NCI-H460 (cell line): ENCODE measurements around the gene BICDL2. TPM values are rescaled to one million over a fixed set of nuclear protein-coding genes. Genes with fewer than 3 reads are reported as not detected.

ENCODE experiments used
- DNase-seq: peaks from one replicate; pipeline ENCODE4 v3.0.0-alpha.2; 2016; ENCODE audit warnings: low read depth; ENCODE audit errors: extremely low read depth
- small RNA-seq, 2 experiments: library from RNA; depleted of rRNA; stranded (forward); fragments of <200 nt; gene quantifications; one replicate each; pipeline ENCODE3, GENCODE V24; 2014
- total RNA-seq: library from RNA; depleted of rRNA; stranded (reverse); fragments of >200 nt; shearing (Covaris generic); gene quantifications from 2 replicates; pipeline ENCODE4 v1.2.3, GENCODE V29; 2014; rRNA removed

Gene BICDL2
- total RNA-seq, 1 experiment from 2014 or later, result not detected

DNA sequence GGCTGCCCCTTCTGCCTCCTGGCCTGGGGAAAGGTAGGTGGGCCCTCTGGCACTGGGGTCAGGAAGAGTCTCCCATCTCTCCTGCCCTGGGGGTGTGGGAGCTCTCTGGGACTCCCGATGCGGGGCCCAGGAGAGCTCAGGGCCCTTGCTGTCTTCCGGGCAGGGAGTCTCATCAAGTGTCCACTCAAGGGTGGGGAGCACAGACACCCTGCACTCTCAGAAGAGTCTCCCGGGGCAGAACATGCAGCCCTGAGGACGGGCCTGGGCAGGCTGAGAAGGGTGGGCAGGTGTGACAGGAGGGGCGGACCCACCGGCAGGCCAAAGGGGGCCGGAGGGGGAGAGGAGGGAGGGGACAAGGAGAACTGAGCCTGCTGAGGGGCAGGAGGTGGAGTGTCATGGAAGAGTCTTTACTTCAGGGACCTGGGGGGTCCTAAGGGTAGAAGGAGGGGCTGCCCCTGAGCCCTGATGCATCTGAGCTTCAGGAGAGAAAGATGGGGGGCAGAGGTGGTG is 48.1 kb downstream of the BICDL2 start:
- no peak for DNase-seq

DNA sequence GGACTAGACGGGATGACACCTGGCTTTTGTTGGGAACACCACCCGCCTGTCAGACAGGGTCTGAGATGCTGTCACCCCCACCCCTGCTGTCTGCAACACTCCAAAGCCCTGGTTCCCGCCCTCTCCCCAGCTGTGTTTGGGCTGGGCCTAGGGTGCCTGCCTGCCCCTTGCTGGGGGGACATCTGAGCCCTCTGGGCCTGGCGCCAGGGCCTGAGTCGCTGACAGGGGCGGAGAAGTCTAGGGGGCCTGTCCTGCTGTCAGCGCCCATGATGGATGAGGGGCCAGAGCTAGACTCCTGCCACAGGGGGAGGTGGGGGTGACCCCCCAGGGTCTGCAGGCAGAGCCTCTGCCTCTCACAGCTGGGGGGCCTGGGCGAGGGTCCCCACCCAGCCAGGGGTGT is 48.9 kb downstream of the BICDL2 start:
- DNase-seq, result no peak

DNA sequence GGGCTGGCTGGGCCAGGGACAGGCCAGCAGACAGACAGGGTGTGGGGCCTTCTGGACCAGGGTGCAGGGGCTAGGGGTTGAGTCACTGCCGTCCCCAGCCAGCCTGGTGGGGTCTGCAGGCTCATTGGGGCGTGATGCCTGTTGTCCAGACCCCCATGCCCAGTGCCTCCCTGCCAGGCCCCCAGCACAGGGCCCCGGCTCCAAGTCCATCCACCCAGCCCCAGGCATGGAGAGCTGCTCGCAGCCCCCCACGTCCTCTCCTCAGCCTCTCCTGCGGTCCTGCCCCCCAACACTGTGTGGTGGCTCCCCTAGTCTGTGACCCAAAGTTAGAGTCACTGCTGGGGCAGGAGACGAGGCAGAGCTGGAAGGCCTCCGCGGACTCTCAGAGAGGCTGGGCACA is 49.5 kb downstream of the BICDL2 start:
- no peak for DNase-seq

DNA sequence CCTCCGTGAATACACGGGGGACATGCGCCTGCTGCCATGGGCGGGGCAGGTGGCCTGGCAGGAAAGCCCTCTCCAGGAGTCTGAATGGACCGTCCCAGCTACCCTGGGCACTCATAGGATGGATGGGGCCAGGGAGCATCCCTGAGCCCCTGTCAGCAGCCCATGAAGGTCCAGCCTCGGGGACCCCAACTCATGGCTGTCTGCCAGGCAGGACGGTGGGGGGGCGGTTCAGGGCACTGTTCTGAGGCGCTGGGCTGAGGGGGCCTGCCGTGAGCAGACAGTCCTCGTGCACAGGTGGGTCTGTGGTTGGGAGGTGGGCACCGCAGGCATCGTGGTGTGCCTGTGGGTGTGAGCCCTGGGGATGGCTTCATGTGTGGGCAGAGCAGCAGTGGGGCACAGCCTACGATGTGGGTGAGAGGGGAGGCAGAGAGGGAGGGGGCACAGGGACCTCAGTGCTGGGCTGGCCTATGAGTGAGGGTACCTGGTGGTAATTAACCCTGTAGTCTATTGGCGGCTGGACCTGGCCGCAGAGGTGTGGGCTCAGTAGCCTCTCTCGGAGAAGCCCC is 50.0 kb downstream of the BICDL2 start:
- no peak for DNase-seq

DNA sequence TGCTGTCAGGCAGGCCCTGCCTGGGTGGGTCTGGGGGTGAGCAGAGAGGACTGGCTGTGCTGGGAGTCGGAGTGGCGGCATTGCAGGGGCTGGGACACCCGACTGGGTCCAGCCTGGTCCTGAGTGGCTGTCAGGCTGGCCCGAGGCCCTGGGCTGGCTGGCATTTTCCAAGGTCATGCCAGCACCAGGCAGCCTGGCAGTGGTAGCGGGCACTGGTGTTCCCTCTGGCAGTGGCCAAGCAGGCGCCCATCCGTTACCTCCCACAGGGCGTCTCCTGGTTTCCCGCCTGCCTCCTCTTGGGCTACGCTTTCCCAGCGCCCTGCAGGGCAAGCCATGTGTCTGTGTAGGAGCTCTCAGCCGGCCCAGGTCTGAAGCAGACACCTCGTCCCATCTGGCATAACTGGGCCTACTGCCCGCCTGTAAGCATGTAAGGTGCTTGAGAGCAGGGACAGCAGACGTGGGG is 50.8 kb downstream of the BICDL2 start:
- DNase-seq, result no peak

DNA sequence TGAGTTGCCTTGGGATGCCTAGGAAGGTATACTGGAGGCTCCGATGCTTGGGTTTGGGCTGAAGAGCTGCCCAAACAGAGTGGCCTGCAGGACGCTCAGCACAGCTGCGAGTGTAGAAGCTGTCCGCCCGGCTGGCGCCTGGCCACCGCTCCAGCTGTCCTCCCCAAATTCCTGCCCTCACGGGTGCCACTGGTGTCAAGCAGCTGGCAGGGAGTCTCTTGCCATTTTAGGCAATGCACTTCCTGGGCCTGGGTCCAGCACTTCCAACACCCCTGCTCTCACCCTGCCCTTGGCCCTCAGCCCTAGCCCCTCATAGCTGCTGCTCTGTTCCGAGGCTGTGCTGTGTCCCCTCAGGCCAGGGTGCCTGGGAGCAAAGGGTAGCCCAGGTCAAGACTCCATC is 51.3 kb downstream of the BICDL2 start:
- no peak for DNase-seq

DNA sequence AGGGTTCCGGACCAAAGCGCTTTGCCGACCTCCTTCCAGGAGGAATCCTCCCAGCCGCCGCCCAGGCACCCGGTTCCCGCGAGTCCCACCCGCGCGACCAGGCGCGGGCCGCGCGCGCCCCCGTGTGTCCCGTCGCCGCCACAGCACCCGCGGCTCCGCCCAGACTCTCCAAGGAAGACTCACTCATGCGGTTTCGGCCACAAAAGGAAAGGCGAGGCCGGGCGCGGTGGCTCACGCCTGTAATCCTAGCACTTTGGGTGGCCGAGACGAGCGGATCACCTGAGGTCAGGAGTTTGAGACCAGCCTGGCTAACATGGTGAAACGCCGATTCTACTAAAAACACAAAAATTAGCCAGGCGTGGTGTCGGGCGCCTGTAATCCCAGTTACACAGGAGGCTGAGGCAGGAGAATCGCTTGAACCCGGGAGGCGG is 53.0 kb downstream of the BICDL2 start:
- DNase-seq, result peak; percentile 75

DNA sequence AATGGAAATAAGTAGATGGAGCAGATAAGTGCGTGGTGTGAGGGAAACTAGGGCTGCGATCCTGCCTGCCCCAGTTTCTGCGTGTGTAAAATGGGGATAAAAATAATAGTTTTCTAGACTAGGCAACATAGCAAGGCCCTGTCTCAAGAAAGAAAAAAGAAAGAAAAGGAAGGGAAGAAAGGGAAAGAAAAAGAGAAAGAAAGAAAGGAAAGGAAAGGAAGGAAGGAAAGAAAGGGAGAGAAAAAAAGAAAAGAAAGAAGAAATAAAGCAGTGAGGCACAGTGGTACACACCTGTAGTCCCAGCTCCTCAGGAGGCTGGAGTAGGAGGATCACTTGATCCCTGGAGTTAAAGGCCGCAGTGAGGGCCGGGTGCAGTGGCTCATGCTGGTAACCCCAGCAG is 54.3 kb downstream of the BICDL2 start:
- no peak for DNase-seq

DNA sequence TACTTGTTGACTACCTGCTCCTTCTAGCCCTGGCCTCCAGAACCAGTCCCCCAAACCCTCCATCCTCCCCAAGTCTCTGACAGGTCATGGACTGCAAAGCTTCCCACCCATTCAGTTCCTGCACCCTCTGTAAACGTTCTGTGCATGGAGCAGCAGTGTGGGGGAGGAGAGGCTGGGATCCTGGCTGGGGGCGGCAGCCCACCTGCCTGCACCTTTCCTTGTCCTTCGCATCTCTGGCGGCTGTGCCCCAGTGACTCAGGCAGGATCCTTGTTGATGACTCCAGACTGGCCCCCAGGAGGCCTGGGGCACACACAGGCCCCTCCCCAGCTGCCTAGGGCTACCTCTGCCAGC is 54.9 kb downstream of the BICDL2 start:
- no peak for DNase-seq

DNA sequence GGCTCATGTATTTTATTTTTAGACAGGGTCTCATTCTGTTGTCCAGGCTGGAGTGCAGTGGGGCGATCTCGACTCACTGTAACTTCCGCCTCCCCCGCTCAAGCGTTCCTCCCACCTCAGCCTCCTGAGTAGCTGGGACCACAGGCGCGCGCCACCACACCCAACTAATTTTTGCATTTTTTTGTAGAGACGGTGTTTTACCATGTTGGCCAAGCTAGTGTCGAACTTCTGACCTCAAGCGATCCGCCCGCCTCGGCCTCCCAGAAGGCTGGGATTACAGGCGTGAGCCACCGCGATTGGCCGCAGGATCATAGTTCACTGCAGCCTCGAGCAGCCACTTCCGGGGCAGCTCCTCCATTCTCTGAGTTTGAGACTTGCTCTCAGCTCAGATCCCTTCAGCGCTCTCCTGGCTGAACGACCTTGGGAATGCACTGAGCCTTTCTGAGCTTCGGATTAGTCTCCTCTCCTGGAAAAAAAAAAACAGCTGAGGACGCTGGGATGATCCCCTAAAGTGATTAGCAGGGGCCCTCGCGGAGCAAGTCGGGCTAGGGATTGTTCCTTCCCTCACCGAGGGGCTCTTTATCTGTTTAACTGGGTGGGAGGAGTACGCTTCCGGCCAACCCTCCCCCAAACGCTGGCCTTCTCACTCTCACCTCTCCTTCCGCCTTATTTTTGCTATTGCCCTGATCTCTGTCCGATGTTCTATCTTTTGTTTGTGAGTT is 55.4 kb downstream of the BICDL2 start:
- DNase-seq, result no peak

DNA sequence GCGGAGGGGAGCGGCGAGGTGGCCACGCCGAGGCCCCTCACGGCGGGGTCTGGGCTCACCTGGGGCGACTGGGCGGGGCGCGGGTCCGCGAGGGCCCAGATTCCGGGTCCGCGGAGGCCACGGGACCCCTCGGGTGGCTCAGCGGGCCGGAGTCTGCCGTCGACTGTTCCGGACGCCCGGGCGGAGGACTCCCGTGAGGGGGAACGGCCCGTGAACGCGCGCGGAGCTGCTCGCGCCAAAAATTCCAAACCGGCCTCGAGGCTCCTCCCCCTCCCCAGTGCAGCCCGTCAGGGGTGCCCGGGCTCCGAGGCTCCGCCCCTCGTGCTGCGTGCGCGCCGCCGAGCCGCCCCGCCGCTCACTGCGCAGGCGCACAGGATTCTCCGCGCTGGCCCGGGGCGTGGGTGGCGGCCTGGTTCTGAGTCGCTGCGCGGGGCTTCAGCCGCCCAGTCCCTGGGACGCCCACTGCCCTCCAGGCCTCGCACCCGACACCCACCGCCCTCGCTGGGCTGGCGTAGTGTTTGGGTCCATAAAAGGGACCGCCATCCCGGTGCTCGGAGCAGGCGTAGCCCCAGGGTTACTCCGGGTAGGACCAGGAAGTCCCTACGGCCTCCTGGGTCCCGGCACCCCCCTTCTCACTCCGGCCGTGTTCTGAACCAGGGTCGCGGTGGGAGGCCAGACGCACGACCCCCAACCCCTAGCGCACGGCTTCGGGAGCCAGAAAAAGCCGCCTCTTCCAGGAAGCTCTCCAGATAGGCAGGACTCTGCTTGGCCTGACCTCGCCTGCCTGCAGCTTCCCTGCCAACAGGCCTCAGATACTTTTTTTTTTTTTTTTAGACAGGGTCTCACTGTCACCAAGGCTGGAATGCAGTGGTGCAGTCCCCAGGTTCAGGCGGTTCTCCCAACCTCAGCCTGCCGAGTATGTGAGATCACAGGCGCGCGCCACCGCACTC is 56.2 kb downstream of the BICDL2 start, which contains the start of gene PKMYT1:
Gene PKMYT1, minus strand, starts transcription at position 220 of the 950 bp plus-strand sequence. CDS start 789 bp downstream, outside the sequence.
- DNase-seq, result peak; percentile 88

DNA sequence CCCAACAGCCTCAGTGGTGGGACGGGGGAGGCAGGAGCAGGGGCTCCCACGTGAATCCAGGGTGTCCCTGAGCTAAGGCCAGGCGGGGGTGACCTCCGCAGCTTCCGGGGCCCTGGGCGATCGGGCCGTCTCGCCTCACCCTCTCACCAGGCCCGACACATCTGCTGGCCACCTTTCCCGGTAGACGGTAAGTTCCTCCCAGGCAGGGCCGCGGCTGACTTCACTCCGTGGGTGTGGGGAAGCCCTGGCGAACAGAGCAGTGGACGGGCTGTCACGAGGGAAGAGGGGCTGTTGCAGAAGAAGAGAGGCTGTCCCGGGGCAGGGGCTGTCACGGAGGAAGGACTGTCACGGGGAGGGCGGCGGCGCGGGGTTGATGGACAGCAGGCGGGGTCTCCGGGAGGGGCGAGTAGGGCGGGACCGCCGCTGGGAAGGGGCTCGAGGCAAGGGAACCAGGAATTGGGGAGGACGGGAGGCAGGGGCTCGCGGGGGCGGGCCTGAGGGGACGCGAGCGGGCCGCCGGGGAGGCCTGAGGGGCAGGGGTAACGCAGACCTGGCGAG is 57.0 kb downstream of the BICDL2 start:
- DNase-seq, result no peak

Small RNA genes lying within 50 kb of the gene (small RNA-seq; reads per million reads assigned to genes)
- 0 reads per million in 2 experiments for gene LINC00514
- 0.17 to 1.4 reads per million in 2 experiments for gene RNU1-22P

Other genes starting within 250 kb of the BICDL2 start
- not detected in 2 replicates for gene PRSS33, start 249.4 kb downstream of the BICDL2 start, total RNA-seq
- gene PRSS41, start 238.5 kb downstream of the BICDL2 start, total RNA-seq, result not detected in 2 replicates
- not detected in 2 replicates for gene PRSS21, start 219.7 kb downstream of the BICDL2 start, total RNA-seq
- gene ZG16B, start 206.6 kb downstream of the BICDL2 start, total RNA-seq, result 13.8 and 18.7 TPM in 2 replicates
- gene PRSS22, start 178.8 kb downstream of the BICDL2 start, total RNA-seq, result not detected in 2 replicates
- 80.1 and 88.9 TPM in 2 replicates for gene FLYWCH2, start 153.7 kb downstream of the BICDL2 start, total RNA-seq
- gene FLYWCH1, start 125.0 kb downstream of the BICDL2 start, total RNA-seq, result 26.6 and 29.4 TPM in 2 replicates
- 1.5 and 2.7 TPM in 2 replicates for gene KREMEN2, start 72.7 kb downstream of the BICDL2 start, total RNA-seq
- gene PAQR4, start 67.6 kb downstream of the BICDL2 start, total RNA-seq, result 19.0 and 24.4 TPM in 2 replicates
- 14.8 and 18.9 TPM in 2 replicates for gene PKMYT1, start 56.5 kb downstream of the BICDL2 start, total RNA-seq
- 0.05 and 0.14 TPM in 2 replicates for gene CLDN9, start 24.0 kb downstream of the BICDL2 start, total RNA-seq
- not detected in 2 replicates for gene CLDN6, start 18.8 kb downstream of the BICDL2 start, total RNA-seq
- gene TNFRSF12A, start 16.6 kb downstream of the BICDL2 start, total RNA-seq, result 249 and 347 TPM in 2 replicates
- gene HCFC1R1, start 13.0 kb downstream of the BICDL2 start, total RNA-seq, result 29.3 and 33.4 TPM in 2 replicates
- 30.3 and 35.2 TPM in 2 replicates for gene THOC6, start 12.9 kb downstream of the BICDL2 start, total RNA-seq
- 0.14 and 0.25 TPM in 2 replicates for gene MMP25, start 9.6 kb upstream of the BICDL2 start, total RNA-seq
- 0.38 and 0.47 TPM in 2 replicates for gene IL32, start 28.7 kb upstream of the BICDL2 start, total RNA-seq
- 0.05 and 0.38 TPM in 2 replicates for gene ZSCAN10, start 62.4 kb upstream of the BICDL2 start, total RNA-seq
- 12.0 and 13.5 TPM in 2 replicates for gene ZNF205, start 75.6 kb upstream of the BICDL2 start, total RNA-seq
- 4.5 and 5.0 TPM in 2 replicates for gene ZNF213, start 98.1 kb upstream of the BICDL2 start, total RNA-seq
- 0.58 and 0.67 TPM in 2 replicates for gene OR1F1, start 151.3 kb upstream of the BICDL2 start, total RNA-seq
- 11.9 and 14.5 TPM in 2 replicates for gene ZNF200, start 198.2 kb upstream of the BICDL2 start, total RNA-seq
- 0.17 TPM in 1 of 2 replicates, not detected in the other for gene MEFV, start 219.7 kb upstream of the BICDL2 start, total RNA-seq
- 59.5 and 60.9 TPM in 2 replicates for gene ZNF263, start 246.5 kb upstream of the BICDL2 start, total RNA-seq